HepG2 (cell line): ENCODE data around the gene DAB1. TPM values are rescaled to one million over a fixed set of nuclear protein-coding genes. Genes with fewer than 3 reads are reported as not detected.

Experiments
- AFF4 ChIP-seq: sonication (generic); formaldehyde crosslinking; IDR thresholded peaks from 2 replicates; pipeline ENCODE4 v1.4.0; 2020; ENCODE audit warnings: missing genetic modification reagents
- ETV6 ChIP-seq: sonication (generic); formaldehyde crosslinking; conservative IDR thresholded peaks from 2 replicates; pipeline ENCODE4 v1.4.0; 2020; ENCODE audit warnings: missing genetic modification reagents
- HNF1B ChIP-seq: sonication (generic); formaldehyde crosslinking; IDR thresholded peaks from 2 replicates; pipeline ENCODE4 v1.5.1; 2020; ENCODE audit warnings: mild to moderate bottlenecking, moderate library complexity, missing genetic modification reagents
- HOMEZ ChIP-seq: IDR thresholded peaks from 2 replicates; pipeline ENCODE4 v1.6.1; 2016; ENCODE audit warnings: low read depth
- NFYB ChIP-seq: sonication (generic); formaldehyde crosslinking; IDR thresholded peaks from 2 replicates; pipeline ENCODE4 v1.4.0; 2020; ENCODE audit warnings: missing genetic modification reagents
- PRMT3 ChIP-seq: sonication (generic); formaldehyde crosslinking; IDR thresholded peaks from 2 replicates; pipeline ENCODE4 v1.8.1; 2022; ENCODE audit warnings: low read depth, mild to moderate bottlenecking, moderate library complexity, missing genetic modification reagents, borderline replicate concordance
- RORA ChIP-seq: sonication (generic); formaldehyde crosslinking; IDR thresholded peaks from 2 replicates; pipeline ENCODE4 v1.5.0; 2020; ENCODE audit warnings: mild to moderate bottlenecking, missing genetic modification reagents, moderate library complexity
- ZC3H4 ChIP-seq: sonication (generic); formaldehyde crosslinking; IDR thresholded peaks from 2 replicates; pipeline ENCODE4 v1.4.0; 2020; ENCODE audit warnings: missing genetic modification reagents, borderline replicate concordance
- ZNF441 ChIP-seq: sonication (generic); formaldehyde crosslinking; IDR thresholded peaks from 2 replicates; pipeline ENCODE4 v1.7.0; 2021; ENCODE audit warnings: missing genetic modification reagents, borderline replicate concordance
- ZNF569 ChIP-seq: sonication (generic); formaldehyde crosslinking; IDR thresholded peaks from 2 replicates; pipeline ENCODE4 v1.5.0; 2020; ENCODE audit warnings: mild to moderate bottlenecking, missing genetic modification reagents, moderate library complexity, borderline replicate concordance
- ZNF687 ChIP-seq: sonication (generic); formaldehyde crosslinking; IDR thresholded peaks from 2 replicates; pipeline ENCODE4 v1.5.1; 2020; ENCODE audit warnings: mild to moderate bottlenecking, missing genetic modification reagents, moderate library complexity
- polyA plus RNA-seq, 8 experiments: library from polyadenylated mRNA; depleted of rRNA in 3 of 8; stranded (reverse) in 7 of 8; unstranded in 1 of 8; fragments of >200 nt; fragmentation: Illumina TruSeq in 4 of 8; extraction: Trizol in 4 of 8; gene quantifications; 2 replicates each; pipeline versions ENCODE4 v1.2.1 to v1.2.3, GENCODE V29; 2011 to 2016; ENCODE audit warnings: low read depth in 4 of 8, missing spikeins in 1 of 8, mixed read lengths in 1 of 8; ENCODE audit not compliant: insufficient read depth in 1 of 8
- total RNA-seq, 5 experiments: library from RNA; depleted of rRNA; stranded (reverse); fragments of >200 nt; fragmentation: Illumina TruSeq; extraction: Trizol; gene quantifications; 2 replicates each; pipeline ENCODE4 v1.2.3, GENCODE V29; 2016; ENCODE audit warnings: low read depth in 1 of 5
- TF ChIP-seq, protein P1 (sequence below): sonication (generic); formaldehyde crosslinking; IDR thresholded peaks from 2 replicates; pipeline ENCODE4 v1.5.1; 2020; ENCODE audit warnings: missing genetic modification reagents, mild to moderate bottlenecking, borderline replicate concordance

DAB1 gene
- total and polyA plus RNA-seq, 2 of the 13 experiments (the other 11 are each of a cell fraction or from before 2014, with no cell fraction given): 0.04 to 0.13 TPM

DNA sequence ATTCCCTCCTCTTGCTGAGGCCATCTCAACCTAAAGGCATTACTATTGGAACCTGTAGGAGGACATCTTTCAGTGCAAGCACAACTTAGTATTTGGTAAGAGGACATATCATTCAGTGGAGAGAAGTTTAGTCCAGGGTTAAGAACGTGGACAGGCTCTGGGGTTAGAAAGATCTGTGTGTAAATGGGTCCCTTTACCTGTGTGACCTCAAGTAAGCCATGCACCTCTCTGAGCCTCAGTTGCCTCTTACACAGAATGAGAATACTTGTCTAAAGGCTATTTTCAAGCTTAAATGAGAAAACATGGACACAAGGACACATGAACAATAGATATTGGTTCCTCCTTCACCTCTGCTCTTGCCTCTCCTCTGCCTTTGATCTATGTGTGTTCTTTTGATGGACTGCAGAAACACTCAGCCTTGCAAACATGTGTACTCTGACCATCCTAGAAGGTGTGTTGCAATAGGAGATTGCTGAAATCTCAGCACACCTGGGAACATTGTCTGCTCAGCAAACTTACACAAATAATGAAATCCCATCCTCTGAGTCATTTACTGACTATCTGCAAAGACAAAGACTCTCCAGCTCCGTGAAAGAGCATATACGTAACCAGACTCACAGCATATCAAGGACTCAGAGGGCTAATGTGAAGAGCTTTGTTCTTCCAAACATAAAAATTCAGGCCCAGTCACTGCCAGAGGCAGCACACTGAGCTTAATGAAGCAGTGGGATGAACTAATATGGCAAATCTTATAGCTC is 143.8 kb downstream of the DAB1 start (continued):
- TF ChIP-seq AFF4 (CRISPR knock-in tag): 0 out of 2 replicates have a peak, but pooled peaks have one; percentile 47
- no peak for TF ChIP-seq ZNF441 (CRISPR knock-in tag)
- TF ChIP-seq RORA (CRISPR knock-in tag): no peak
- 0 out of 2 replicates have a peak, but pooled peaks have one; percentile 56 for TF ChIP-seq PRMT3 (CRISPR knock-in tag)
- TF ChIP-seq HNF1B (CRISPR knock-in tag): peak; percentile 92
- TF ChIP-seq HOMEZ (CRISPR knock-in tag): peak; percentile 91
- no peak for TF ChIP-seq ZNF687
- TF ChIP-seq ZC3H4: no peak
- TF ChIP-seq, protein P1, sequence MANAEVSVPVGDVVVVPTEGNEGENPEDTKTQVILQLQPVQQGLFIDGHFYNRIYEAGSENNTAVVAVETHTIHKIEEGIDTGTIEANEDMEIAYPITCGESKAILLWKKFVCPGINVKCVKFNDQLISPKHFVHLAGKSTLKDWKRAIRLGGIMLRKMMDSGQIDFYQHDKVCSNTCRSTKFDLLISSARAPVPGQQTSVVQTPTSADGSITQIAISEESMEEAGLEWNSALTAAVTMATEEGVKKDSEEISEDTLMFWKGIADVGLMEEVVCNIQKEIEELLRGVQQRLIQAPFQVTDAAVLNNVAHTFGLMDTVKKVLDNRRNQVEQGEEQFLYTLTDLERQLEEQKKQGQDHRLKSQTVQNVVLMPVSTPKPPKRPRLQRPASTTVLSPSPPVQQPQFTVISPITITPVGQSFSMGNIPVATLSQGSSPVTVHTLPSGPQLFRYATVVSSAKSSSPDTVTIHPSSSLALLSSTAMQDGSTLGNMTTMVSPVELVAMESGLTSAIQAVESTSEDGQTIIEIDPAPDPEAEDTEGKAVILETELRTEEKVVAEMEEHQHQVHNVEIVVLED (CRISPR knock-in tag): peak; percentile 54; the same call in 1 of the 2 replicates
- TF ChIP-seq NFYB: peak; percentile 40; the same call in 1 of the 2 replicates
- TF ChIP-seq ETV6 (CRISPR knock-in tag): peak; percentile 71; the same call in 1 of the 2 replicates
- TF ChIP-seq ZNF569: no peak
